ENCODE measurements around the gene MYBPH.

MYBPH gene

GRCh38 chr1:203202431-203203245 is 27.0 kb upstream of the MYBPH start:
- no peak overlapping the region for H3K9ac ChIP-seq (ENCODE audit: low read length)
- H2AFZ ChIP-seq (ENCODE audit: low read length): no peak overlapping the region
- no peak overlapping the region for H3K27ac ChIP-seq (ENCODE audit: low read depth, low read length, poor library complexity, severe bottlenecking)

DNA sequence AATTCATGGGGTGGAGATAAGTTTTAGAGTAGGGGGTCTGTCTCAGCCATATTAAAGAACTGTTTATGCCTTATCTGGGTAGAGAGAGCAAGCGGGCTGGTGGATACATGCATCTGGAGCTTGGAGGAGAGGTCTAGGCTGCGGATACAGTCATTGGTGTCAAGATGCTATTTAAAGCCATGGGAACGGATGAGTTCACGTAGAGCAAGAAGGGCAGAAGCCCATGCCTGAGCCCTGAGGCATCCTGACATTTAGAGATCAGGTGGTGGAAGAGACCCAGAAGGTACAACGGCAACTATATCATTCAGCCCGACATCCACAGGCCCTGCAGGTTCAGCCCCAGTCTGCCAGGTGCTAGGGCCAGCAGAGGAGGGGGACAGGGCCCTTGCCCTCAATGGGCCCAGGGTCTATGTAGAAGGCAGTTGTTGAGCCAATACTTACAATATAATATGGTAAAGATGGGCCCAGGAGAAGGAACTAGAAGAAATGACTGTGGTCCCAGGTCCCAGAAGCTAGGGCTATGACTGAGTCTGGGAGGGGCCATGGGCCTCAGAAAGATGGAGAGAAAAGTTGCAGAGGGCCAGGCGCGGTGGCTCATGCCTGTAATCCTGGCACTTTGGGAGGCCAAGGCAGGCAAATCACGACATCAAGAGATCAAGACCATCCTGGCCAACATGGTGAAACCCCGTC is 26.0 kb upstream of the MYBPH start:
- peaks cover 19% of the 10 kb centered on the region for H3K27me3 ChIP-seq (ENCODE audit: insufficient read depth, low read length)
- no peaks in the 10 kb centered on the region for H4K20me1 ChIP-seq (ENCODE audit: insufficient read depth, low read length)
- no peak overlapping the region for H2AFZ ChIP-seq (ENCODE audit: low read length)
- no peaks in the 10 kb centered on the region for H3K9me2 ChIP-seq (ENCODE audit: low read depth, low read length)
- H3K9ac ChIP-seq (ENCODE audit: low read length): no peak overlapping the region
- H3K4me3 ChIP-seq (ENCODE audit: low read depth, low read length, poor library complexity, severe bottlenecking): no peak overlapping the region
- no peak for TF ChIP-seq EZH2 (IDR thresholded peaks at IDR 0.05; ENCODE audit: borderline replicate concordance, low read length)
- TF ChIP-seq, protein P1, sequence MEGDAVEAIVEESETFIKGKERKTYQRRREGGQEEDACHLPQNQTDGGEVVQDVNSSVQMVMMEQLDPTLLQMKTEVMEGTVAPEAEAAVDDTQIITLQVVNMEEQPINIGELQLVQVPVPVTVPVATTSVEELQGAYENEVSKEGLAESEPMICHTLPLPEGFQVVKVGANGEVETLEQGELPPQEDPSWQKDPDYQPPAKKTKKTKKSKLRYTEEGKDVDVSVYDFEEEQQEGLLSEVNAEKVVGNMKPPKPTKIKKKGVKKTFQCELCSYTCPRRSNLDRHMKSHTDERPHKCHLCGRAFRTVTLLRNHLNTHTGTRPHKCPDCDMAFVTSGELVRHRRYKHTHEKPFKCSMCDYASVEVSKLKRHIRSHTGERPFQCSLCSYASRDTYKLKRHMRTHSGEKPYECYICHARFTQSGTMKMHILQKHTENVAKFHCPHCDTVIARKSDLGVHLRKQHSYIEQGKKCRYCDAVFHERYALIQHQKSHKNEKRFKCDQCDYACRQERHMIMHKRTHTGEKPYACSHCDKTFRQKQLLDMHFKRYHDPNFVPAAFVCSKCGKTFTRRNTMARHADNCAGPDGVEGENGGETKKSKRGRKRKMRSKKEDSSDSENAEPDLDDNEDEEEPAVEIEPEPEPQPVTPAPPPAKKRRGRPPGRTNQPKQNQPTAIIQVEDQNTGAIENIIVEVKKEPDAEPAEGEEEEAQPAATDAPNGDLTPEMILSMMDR (IDR thresholded peaks at IDR 0.05; ENCODE audit: low read length): no peak
- no peak overlapping the region for H3K27ac ChIP-seq (ENCODE audit: low read depth, low read length, poor library complexity, severe bottlenecking)
- no peaks in the 10 kb centered on the region for H3F3A ChIP-seq (ENCODE audit: insufficient read depth, low read length)
- H3K4me1 ChIP-seq (ENCODE audit: insufficient read depth, low read length, severe bottlenecking): no peaks in the 10 kb centered on the region
- no peaks in the 10 kb centered on the region for H3K9me3 ChIP-seq (ENCODE audit: low read length)
- H3K4me2 ChIP-seq (ENCODE audit: low read length): no peak overlapping the region
- H3K79me2 ChIP-seq (ENCODE audit: insufficient read depth, low read length): no peaks in the 10 kb centered on the region
- no peaks in the 10 kb centered on the region for H3K36me3 ChIP-seq (ENCODE audit: insufficient read depth, low read length)

More at GRCh38 chr1:203202431-203203245, 27.0 kb upstream of the MYBPH start:
- H3K4me3 ChIP-seq (ENCODE audit: low read depth, low read length, poor library complexity, severe bottlenecking): no peak overlapping the region
- no peaks in the 10 kb centered on the region for H3K36me3 ChIP-seq (ENCODE audit: insufficient read depth, low read length)
- no peaks in the 10 kb centered on the region for H4K20me1 ChIP-seq (ENCODE audit: insufficient read depth, low read length)
- no peak overlapping the region for H3K4me2 ChIP-seq (ENCODE audit: low read length)
- peaks cover 19% of the 10 kb centered on the region for H3K27me3 ChIP-seq (ENCODE audit: insufficient read depth, low read length)
- no peaks in the 10 kb centered on the region for H3K9me2 ChIP-seq (ENCODE audit: low read depth, low read length)
- H3F3A ChIP-seq (ENCODE audit: insufficient read depth, low read length): no peaks in the 10 kb centered on the region
- no peaks in the 10 kb centered on the region for H3K4me1 ChIP-seq (ENCODE audit: insufficient read depth, low read length, severe bottlenecking)
- no peaks in the 10 kb centered on the region for H3K79me2 ChIP-seq (ENCODE audit: insufficient read depth, low read length)
- TF ChIP-seq EZH2 (IDR thresholded peaks at IDR 0.05; ENCODE audit: borderline replicate concordance, low read length): no peak
- TF ChIP-seq, protein P1 (IDR thresholded peaks at IDR 0.05; ENCODE audit: low read length): no peak
- H3K9me3 ChIP-seq (ENCODE audit: low read length): no peaks in the 10 kb centered on the region

GRCh38 chr1:203200916-203201315 is 25.3 kb upstream of the MYBPH start:
- no peak overlapping the region for H3K9ac ChIP-seq (ENCODE audit: low read length)
- peaks cover 19% of the 10 kb centered on the region for H3K27me3 ChIP-seq (ENCODE audit: insufficient read depth, low read length)
- no peak overlapping the region for H2AFZ ChIP-seq (ENCODE audit: low read length)
- no peaks in the 10 kb centered on the region for H3K9me2 ChIP-seq (ENCODE audit: low read depth, low read length)
- no peaks in the 10 kb centered on the region for H3K4me1 ChIP-seq (ENCODE audit: insufficient read depth, low read length, severe bottlenecking)
- no peaks in the 10 kb centered on the region for H3K79me2 ChIP-seq (ENCODE audit: insufficient read depth, low read length)
- no peaks in the 10 kb centered on the region for H3F3A ChIP-seq (ENCODE audit: insufficient read depth, low read length)
- H3K4me3 ChIP-seq (ENCODE audit: low read depth, low read length, poor library complexity, severe bottlenecking): no peak overlapping the region
- no peaks in the 10 kb centered on the region for H3K9me3 ChIP-seq (ENCODE audit: low read length)
- H4K20me1 ChIP-seq (ENCODE audit: insufficient read depth, low read length): no peaks in the 10 kb centered on the region
- TF ChIP-seq, protein P1 (IDR thresholded peaks at IDR 0.05; ENCODE audit: low read length): no peak
- no peak for TF ChIP-seq EZH2 (IDR thresholded peaks at IDR 0.05; ENCODE audit: borderline replicate concordance, low read length)
- no peak overlapping the region for H3K4me2 ChIP-seq (ENCODE audit: low read length)
- H3K27ac ChIP-seq (ENCODE audit: low read depth, low read length, poor library complexity, severe bottlenecking): no peak overlapping the region
- no peaks in the 10 kb centered on the region for H3K36me3 ChIP-seq (ENCODE audit: insufficient read depth, low read length)

All from OCI-LY1 (cell line).